Peyer's patch (tissue), 4 donors: ENCODE data around the gene TWNK.
A peak's percentile ranks its signal among the peaks of the same experiment; 100 is the strongest.

Experiments used
- CTCF ChIP-seq, 6 experiments: fragments of 450-650 bp in 4 of 6; fragments of 200-600 bp in 2 of 6; sonication (generic) in 1 of 6; IDR thresholded peaks; one replicate each; pipeline ENCODE4 v1.5.1; 2017 to 2019; ENCODE audit warnings: antibody characterized with exemption in 6 of 6, mild to moderate bottlenecking in 3 of 6, moderate library complexity in 1 of 6
- POLR2A ChIP-seq, 2 donors: fragments of 450-650 bp; IDR thresholded peaks; one replicate each; pipeline ENCODE4 v1.5.1; 2017; ENCODE audit warnings: antibody characterized with exemption in 2 of 2, mild to moderate bottlenecking in 2 of 2, moderate library complexity in 2 of 2

- TF ChIP-seq CTCF (IDR thresholded peaks at IDR 0.05), result peak in 1 of 6 experiments; percentile 3
- peak; percentile 66 to 95 for TF ChIP-seq POLR2A (IDR thresholded peaks at IDR 0.05)
Measured at GRCh38 chr10:101031796-101032636, 44.7 kb downstream of the TWNK start.
